Sigmoid colon (tissue), 7 donors: ENCODE data around the gene UCN2. TPM values are rescaled to one million over a fixed set of nuclear protein-coding genes. Genes with fewer than 3 reads are reported as not detected.

ENCODE experiments used
- DNase-seq: peaks from one replicate; pipeline ENCODE4 v3.0.0-alpha.2; 2019
- H3K27ac ChIP-seq, 4 donors: fragments of 200-600 bp; sonication (generic); one replicate each; pipeline ENCODE4 v1.5.1; 2016 to 2019; ENCODE audit warnings: mild to moderate bottlenecking in 1 of 4
- H3K27me3 ChIP-seq, 3 donors: fragments of 200-600 bp; sonication (generic); one replicate each; pipeline ENCODE4 v1.5.1; 2019; ENCODE audit warnings: mild to moderate bottlenecking in 1 of 3
- H3K36me3 ChIP-seq, 4 donors: fragments of 200-600 bp; sonication (generic); one replicate each; pipeline ENCODE4 v1.5.1; 2016 to 2019
- H3K4me1 ChIP-seq, 4 donors: fragments of 200-600 bp; sonication (generic); one replicate each; pipeline ENCODE4 v1.5.1; 2017 to 2019
- H3K4me3 ChIP-seq, 4 donors: fragments of 200-600 bp; sonication (generic); one replicate each; pipeline ENCODE4 v1.5.1; 2017 to 2019; ENCODE audit warnings: mild to moderate bottlenecking in 2 of 4, moderate library complexity in 1 of 4
- H3K9me3 ChIP-seq, 4 donors: fragments of 200-600 bp in 3 of 4; sonication (generic) in 3 of 4; one replicate each; pipeline versions ENCODE4 v1.5.1 to v1.6.1; 2013 to 2019
- EP300 ChIP-seq, 4 donors: sonication (generic); formaldehyde crosslinking; IDR thresholded peaks; one replicate each; pipeline ENCODE4 v1.6.1; 2017; ENCODE audit warnings: antibody characterized with exemption in 4 of 4
- POLR2A ChIP-seq, 2 donors: fragments of 450-650 bp; IDR thresholded peaks; one replicate each; pipeline ENCODE4 v1.6.1; 2016; ENCODE audit warnings: antibody characterized with exemption in 2 of 2, mild to moderate bottlenecking in 2 of 2, moderate library complexity in 2 of 2
- POLR2AphosphoS5 ChIP-seq, 4 donors: sonication (generic); formaldehyde crosslinking; IDR thresholded peaks; one replicate each; pipeline ENCODE4 v1.6.1; 2017; ENCODE audit warnings: antibody characterized with exemption in 4 of 4
- WGBS, 2 donors: extraction: QIAGEN DNeasy Blood & Tissue Kit; methylation state at CpG; one replicate each; pipeline ENCODE4 v1.1.7; 2013; 5-methylcytosine and 5-hydroxymethylcytosine counted together
- intact Hi-C: fragments of 100-400 bp; cut with DNase I; formaldehyde crosslinking; loops from one replicate; pipeline ENCODE4 v1.15.1; 2023
- polyA plus RNA-seq, 3 donors: library from polyadenylated mRNA; stranded (reverse); fragments of 200-250 nt; gene quantifications; one replicate each; pipeline ENCODE4 v1.2.3, GENCODE V29; 2013
- small RNA-seq, 3 donors: library from RNA; depleted of rRNA; stranded (forward); fragments of <200 nt; gene quantifications; one replicate each; pipeline ENCODE3, GENCODE V24; 2016
- total RNA-seq, 4 donors: library from RNA; depleted of rRNA; stranded (reverse); fragments of >200 nt; gene quantifications; one replicate each; pipeline ENCODE4 v1.1.0, GENCODE V29; 2016
- TF ChIP-seq, protein P1 (sequence below), 4 experiments: fragments of 450-650 bp in 3 of 4; fragments of 200-600 bp in 1 of 4; IDR thresholded peaks; one replicate each; pipeline ENCODE4 v1.5.1; 2016 to 2019; ENCODE audit warnings: antibody characterized with exemption in 4 of 4, mild to moderate bottlenecking in 3 of 4, moderate library complexity in 2 of 4
- donor health status: healthy with polysubstance abuse.
- donor health status: Bipolar disorder and iron deficiency.
- donor health status: healthy.

UCN2 gene
- total and polyA plus RNA-seq, 7 donors = 0.10 TPM; not detected in 6

DNA sequence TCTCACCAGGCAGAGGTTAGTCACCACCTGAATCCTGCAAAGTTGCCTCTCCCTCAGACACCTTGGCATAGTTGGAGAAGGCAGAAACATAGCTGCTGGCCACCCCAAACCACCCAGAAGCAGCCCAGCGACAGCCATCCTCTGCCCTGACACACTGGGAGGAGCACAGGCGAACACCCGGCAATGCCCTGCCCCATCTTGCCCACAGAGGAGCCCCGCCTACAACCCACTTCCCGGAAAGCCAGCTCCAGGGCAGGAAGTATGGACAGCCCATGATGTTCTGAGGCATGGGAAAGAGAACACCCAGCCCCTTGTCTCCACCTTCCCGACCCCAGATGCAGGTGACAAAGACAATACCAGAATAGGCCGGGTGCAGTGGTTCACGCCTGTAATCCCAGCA is 47.0 kb downstream of the UCN2 start:
- no peak for DNase-seq
- no peak for TF ChIP-seq POLR2AphosphoS5 (IDR thresholded peaks at IDR 0.05)
- TF ChIP-seq, protein P1, sequence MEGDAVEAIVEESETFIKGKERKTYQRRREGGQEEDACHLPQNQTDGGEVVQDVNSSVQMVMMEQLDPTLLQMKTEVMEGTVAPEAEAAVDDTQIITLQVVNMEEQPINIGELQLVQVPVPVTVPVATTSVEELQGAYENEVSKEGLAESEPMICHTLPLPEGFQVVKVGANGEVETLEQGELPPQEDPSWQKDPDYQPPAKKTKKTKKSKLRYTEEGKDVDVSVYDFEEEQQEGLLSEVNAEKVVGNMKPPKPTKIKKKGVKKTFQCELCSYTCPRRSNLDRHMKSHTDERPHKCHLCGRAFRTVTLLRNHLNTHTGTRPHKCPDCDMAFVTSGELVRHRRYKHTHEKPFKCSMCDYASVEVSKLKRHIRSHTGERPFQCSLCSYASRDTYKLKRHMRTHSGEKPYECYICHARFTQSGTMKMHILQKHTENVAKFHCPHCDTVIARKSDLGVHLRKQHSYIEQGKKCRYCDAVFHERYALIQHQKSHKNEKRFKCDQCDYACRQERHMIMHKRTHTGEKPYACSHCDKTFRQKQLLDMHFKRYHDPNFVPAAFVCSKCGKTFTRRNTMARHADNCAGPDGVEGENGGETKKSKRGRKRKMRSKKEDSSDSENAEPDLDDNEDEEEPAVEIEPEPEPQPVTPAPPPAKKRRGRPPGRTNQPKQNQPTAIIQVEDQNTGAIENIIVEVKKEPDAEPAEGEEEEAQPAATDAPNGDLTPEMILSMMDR (IDR thresholded peaks at IDR 0.05) = no peak
- no peak for TF ChIP-seq POLR2A (IDR thresholded peaks at IDR 0.05)
- TF ChIP-seq EP300 (IDR thresholded peaks at IDR 0.05) = no peak
- intact Hi-C loops = no loop called here
- Histone ChIP-seq H3K9me3 (no peaks in the 10 kb centered on the region), H3K4me1 (no peaks in the 10 kb centered on the region), H3K27me3 (no peaks in the 10 kb centered on the region), H3K36me3 (no peaks in the 10 kb centered on the region), H3K4me3 (no peak overlapping the region), H3K27ac (no peak overlapping the region)
- WGBS, 2 donors = 69 to 74% methylated on average over 8 of the region's 8 CpGs

DNA sequence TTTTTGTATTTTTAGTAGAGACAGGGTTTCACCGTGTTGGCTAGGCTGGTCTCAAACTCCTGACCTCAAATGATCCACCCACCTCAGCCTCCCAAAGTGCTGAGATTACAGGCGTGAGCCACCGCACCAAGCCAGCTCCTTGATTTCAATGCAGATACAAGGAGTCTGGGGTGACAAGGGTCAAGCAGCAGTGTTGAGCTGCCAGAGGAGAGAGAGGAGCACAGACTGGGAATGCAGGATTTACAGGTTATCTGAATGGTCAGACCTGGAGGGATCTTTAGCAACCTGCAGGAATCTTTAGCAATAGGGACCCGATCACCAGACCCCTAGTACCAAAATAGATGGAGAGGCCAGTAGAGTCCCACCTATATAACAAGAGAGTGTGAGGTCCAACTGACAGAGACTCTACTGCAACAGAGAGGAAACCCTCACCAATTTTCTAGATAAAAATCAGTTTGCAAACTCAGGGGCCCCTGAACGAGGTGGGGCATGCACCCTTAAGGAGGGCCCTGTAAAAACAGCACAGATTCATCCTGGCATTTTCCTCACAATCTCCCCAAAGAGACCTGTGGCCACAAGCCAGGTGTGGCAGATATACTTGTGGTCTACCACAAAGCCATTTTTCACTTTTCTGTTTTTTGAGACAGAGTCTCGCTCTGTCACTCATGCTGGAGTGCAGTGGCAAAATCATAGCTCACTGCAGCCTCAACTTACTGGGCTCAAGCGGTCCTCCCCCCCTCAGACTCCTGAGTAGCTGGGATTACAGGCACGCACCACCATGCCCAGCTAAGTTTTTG is 49.0 kb downstream of the UCN2 start:
- Histone ChIP-seq H3K4me3 (no peak overlapping the region), H3K36me3 (no peaks in the 10 kb centered on the region), H3K27me3 (no peaks in the 10 kb centered on the region), H3K27ac (no peak overlapping the region), H3K9me3 (no peaks in the 10 kb centered on the region), H3K4me1 (no peaks in the 10 kb centered on the region)
- TF ChIP-seq POLR2A (IDR thresholded peaks at IDR 0.05) = no peak
- no peak for TF ChIP-seq EP300 (IDR thresholded peaks at IDR 0.05)
- TF ChIP-seq, protein P1 (IDR thresholded peaks at IDR 0.05) = no peak
- no peak for TF ChIP-seq POLR2AphosphoS5 (IDR thresholded peaks at IDR 0.05)
- WGBS, 2 donors = 70 to 90% methylated on average over 8 of the region's 8 CpGs
- DNase-seq = no peak
- intact Hi-C loops = no loop called here

Small RNAs within 50 kb of the gene (small RNA-seq; reads per million reads assigned to genes)
- 0 reads per million in 3 donors for gene MIR6823

Other genes with a start within 250 kb of the UCN2 start
- gene SPINK8, start 230.1 kb downstream of the UCN2 start, total RNA-seq = not detected
- gene SPINK8, start 230.1 kb downstream of the UCN2 start, polyA plus RNA-seq = not detected
- gene FBXW12, start 191.6 kb downstream of the UCN2 start, total RNA-seq = not detected
- not detected for gene FBXW12, start 191.6 kb downstream of the UCN2 start, polyA plus RNA-seq
- gene PLXNB1, start 133.7 kb downstream of the UCN2 start, total RNA-seq = 100 to 1,000 TPM in 1 of 4 donors, 10 to 100 TPM in 3; 59.9 to 162 (median 79.7) TPM
- gene PLXNB1, start 133.7 kb downstream of the UCN2 start, polyA plus RNA-seq = 10 to 100 TPM; 10.2 to 88.0 (median 10.4) TPM
- gene CCDC51, start 123.7 kb downstream of the UCN2 start, total RNA-seq = 10 to 100 TPM in 3 of 4 donors, 1 to 10 TPM in 1; 9.4 to 22.5 (median 13.1) TPM
- gene CCDC51, start 123.7 kb downstream of the UCN2 start, polyA plus RNA-seq = 10 to 100 TPM; 12.7 to 21.6 (median 18.6) TPM
- 100 to 1,000 TPM; 146 to 352 (median 244) TPM for gene TMA7, start 123.5 kb downstream of the UCN2 start, total RNA-seq
- gene TMA7, start 123.5 kb downstream of the UCN2 start, polyA plus RNA-seq = 100 to 1,000 TPM; 419 to 762 (median 624) TPM
- 1 to 10 TPM; 3.4 to 9.4 (median 5.2) TPM for gene ATRIP, start 117.0 kb downstream of the UCN2 start, total RNA-seq
- 1 to 10 TPM; 1.8 to 6.2 (median 2.4) TPM for gene ATRIP, start 117.0 kb downstream of the UCN2 start, polyA plus RNA-seq
- gene SHISA5, start 59.6 kb downstream of the UCN2 start, total RNA-seq = 10 to 100 TPM; 62.0 to 88.9 (median 74.7) TPM
- 100 to 1,000 TPM in 1 of 3 donors, 10 to 100 TPM in 2; 57.7 to 142 (median 60.1) TPM for gene SHISA5, start 59.6 kb downstream of the UCN2 start, polyA plus RNA-seq
- gene PFKFB4, start 7.0 kb downstream of the UCN2 start, total RNA-seq = 1 to 10 TPM; 1.5 to 6.7 (median 2.7) TPM
- 1 to 10 TPM; 4.2 to 8.0 (median 4.8) TPM for gene PFKFB4, start 7.0 kb downstream of the UCN2 start, polyA plus RNA-seq
- gene COL7A1, start 31.5 kb upstream of the UCN2 start, total RNA-seq = 1 to 10 TPM; 1.5 to 9.4 (median 2.6) TPM
- gene COL7A1, start 31.5 kb upstream of the UCN2 start, polyA plus RNA-seq = 10 to 100 TPM in 1 of 3 donors, 1 to 10 TPM in 2; 1.4 to 15.4 (median 3.0) TPM
- 100 to 1,000 TPM; 199 to 241 (median 223) TPM for gene UQCRC1, start 45.9 kb upstream of the UCN2 start, total RNA-seq
- 100 to 1,000 TPM; 451 to 828 (median 586) TPM for gene UQCRC1, start 45.9 kb upstream of the UCN2 start, polyA plus RNA-seq
- not detected for gene TMEM89, start 58.0 kb upstream of the UCN2 start, total RNA-seq
- gene TMEM89, start 58.0 kb upstream of the UCN2 start, polyA plus RNA-seq = 1 to 10 TPM in 1 of 3 donors, not detected in 2; 1.2 TPM
- 10 to 100 TPM in 3 of 4 donors, 1 to 10 TPM in 1; 6.4 to 33.0 (median 17.0) TPM for gene SLC26A6, start 71.7 kb upstream of the UCN2 start, total RNA-seq
- gene SLC26A6, start 71.7 kb upstream of the UCN2 start, polyA plus RNA-seq = 10 to 100 TPM in 1 of 3 donors, 1 to 10 TPM in 2; 9.0 to 70.8 (median 9.7) TPM
- gene CELSR3, start 99.1 kb upstream of the UCN2 start, total RNA-seq = 1 to 10 TPM in 2 of 4 donors, under 1 TPM in 2; 0.33 to 1.4 (median 0.72) TPM
- gene CELSR3, start 99.1 kb upstream of the UCN2 start, polyA plus RNA-seq = 1 to 10 TPM in 1 of 3 donors, under 1 TPM in 2; under 0.01 to 2.5 (median under 0.01) TPM
- 10 to 100 TPM in 3 of 4 donors, 1 to 10 TPM in 1; 7.7 to 29.3 (median 22.8) TPM for gene NCKIPSD, start 122.1 kb upstream of the UCN2 start, total RNA-seq
- gene NCKIPSD, start 122.1 kb upstream of the UCN2 start, polyA plus RNA-seq = 10 to 100 TPM; 10.2 to 17.7 (median 14.3) TPM
- gene IP6K2, start 153.4 kb upstream of the UCN2 start, total RNA-seq = 100 to 1,000 TPM in 1 of 4 donors, 10 to 100 TPM in 3; 39.0 to 109 (median 58.7) TPM
- 100 to 1,000 TPM in 1 of 3 donors, 10 to 100 TPM in 2; 77.9 to 142 (median 97.2) TPM for gene IP6K2, start 153.4 kb upstream of the UCN2 start, polyA plus RNA-seq